ENCODE measurements around the gene MDGA2. TPM values are rescaled to one million over a fixed set of nuclear protein-coding genes. Genes with fewer than 3 reads are reported as not detected.

The MDGA2 gene
- polyA plus RNA-seq, 1 experiment = not detected

- DNase-seq (ENCODE audit: low read depth, low spot score) = no peak
- POLR2A ChIA-PET = no interaction called here
- H3K4me3 ChIP-seq (ENCODE audit: low read depth, low read length) = no peak overlapping the region
- CTCF ChIA-PET = no interaction called here
- no peak for TF ChIP-seq CTCF (IDR thresholded peaks at IDR 0.05; ENCODE audit: low read depth, low read length)
- H3K27me3 ChIP-seq (ENCODE audit: control insufficient read depth, insufficient read depth, low read length) = no peaks in the 10 kb centered on the region
- H3K9me3 ChIP-seq (ENCODE audit: control insufficient read depth, insufficient read depth, low read length) = peaks cover 5% of the 10 kb centered on the region; the same call in 1 of the 2 replicates
- H3K27ac ChIP-seq (ENCODE audit: low read depth, low read length) = no peak overlapping the region
Observed at GRCh38 chr14:47044841-47045240, 630.6 kb downstream of the MDGA2 start.

- peaks cover 7% of the 10 kb centered on the region for H3K9me3 ChIP-seq (ENCODE audit: control insufficient read depth, insufficient read depth, low read length)
- TF ChIP-seq CTCF (IDR thresholded peaks at IDR 0.05; ENCODE audit: low read depth, low read length) = no peak
- no peak for DNase-seq (ENCODE audit: low read depth, low spot score)
- ChIA-PET CTCF (no interaction called here), POLR2A (no interaction called here)
- no peak overlapping the region for H3K4me3 ChIP-seq (ENCODE audit: low read depth, low read length)
- H3K27ac ChIP-seq (ENCODE audit: low read depth, low read length) = no peak overlapping the region
- no peaks in the 10 kb centered on the region for H3K27me3 ChIP-seq (ENCODE audit: control insufficient read depth, insufficient read depth, low read length)
Observed at GRCh38 chr14:47040550-47040949, 634.9 kb downstream of the MDGA2 start.

DNA sequence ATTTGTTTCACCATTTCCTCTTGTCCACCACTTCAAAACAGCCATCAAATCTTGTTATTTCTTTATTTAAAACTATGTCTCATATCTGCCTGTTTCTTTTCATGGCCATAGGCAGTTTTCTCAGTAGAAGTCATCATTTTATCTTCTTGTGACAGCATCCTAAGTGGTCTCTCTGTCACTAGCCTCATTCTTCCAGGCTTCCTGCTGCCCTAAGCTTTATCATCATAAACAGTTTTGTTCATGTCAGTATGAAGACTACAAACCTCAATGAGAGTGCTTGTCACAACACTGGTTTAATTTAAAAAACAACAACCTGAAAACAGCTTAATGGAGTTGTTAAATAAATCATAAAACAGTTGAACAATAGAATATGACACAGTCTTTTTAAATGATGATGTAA is 636.1 kb downstream of the MDGA2 start:
- H3K27ac ChIP-seq (ENCODE audit: low read depth, low read length) = no peak overlapping the region
- no peak for DNase-seq (ENCODE audit: low read depth, low spot score)
- ChIA-PET POLR2A (no interaction called here), CTCF (no interaction called here)
- H3K4me3 ChIP-seq (ENCODE audit: low read depth, low read length) = no peak overlapping the region
- H3K27me3 ChIP-seq (ENCODE audit: control insufficient read depth, insufficient read depth, low read length) = no peaks in the 10 kb centered on the region
- TF ChIP-seq CTCF (IDR thresholded peaks at IDR 0.05; ENCODE audit: low read depth, low read length) = no peak
- peaks cover 4% of the 10 kb centered on the region for H3K9me3 ChIP-seq (ENCODE audit: control insufficient read depth, insufficient read depth, low read length)

DNA sequence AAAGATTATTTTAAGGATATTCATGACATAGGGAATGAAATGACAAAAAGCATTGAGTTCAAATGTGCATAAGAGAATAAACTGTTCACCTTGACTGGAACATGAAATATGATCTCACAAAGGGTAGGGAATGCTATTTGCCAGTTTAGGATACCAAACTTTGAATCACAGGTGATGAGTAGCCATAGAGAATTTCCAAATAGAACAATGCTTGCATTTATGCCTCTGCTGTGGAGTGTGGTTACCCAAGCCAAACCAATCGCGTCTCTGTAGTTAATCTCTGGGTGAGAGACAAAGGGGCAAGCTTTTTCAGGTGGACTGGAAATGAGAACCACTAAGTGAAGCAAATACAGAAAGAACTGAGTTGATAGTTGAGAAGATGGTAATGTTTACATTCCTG is 652.7 kb downstream of the MDGA2 start:
- Histone ChIP-seq H3K9me3 (ENCODE audit: control insufficient read depth, insufficient read depth, low read length) (peaks cover 8% of the 10 kb centered on the region), H3K4me3 (ENCODE audit: low read depth, low read length) (no peak overlapping the region), H3K27me3 (ENCODE audit: control insufficient read depth, insufficient read depth, low read length) (no peaks in the 10 kb centered on the region), H3K27ac (ENCODE audit: low read depth, low read length) (no peak overlapping the region)
- DNase-seq (ENCODE audit: low read depth, low spot score) = no peak
- ChIA-PET POLR2A (no interaction called here), CTCF (no interaction called here)
- no peak for TF ChIP-seq CTCF (IDR thresholded peaks at IDR 0.05; ENCODE audit: low read depth, low read length)

GRCh38 chr14:47020500-47020899 is 654.9 kb downstream of the MDGA2 start:
- DNase-seq (ENCODE audit: low read depth, low spot score) = no peak
- Histone ChIP-seq H3K27ac (ENCODE audit: low read depth, low read length) (no peak overlapping the region), H3K4me3 (ENCODE audit: low read depth, low read length) (no peak overlapping the region), H3K27me3 (ENCODE audit: control insufficient read depth, insufficient read depth, low read length) (no peaks in the 10 kb centered on the region), H3K9me3 (ENCODE audit: control insufficient read depth, insufficient read depth, low read length) (peaks cover 8% of the 10 kb centered on the region)
- POLR2A ChIA-PET = no interaction called here
- CTCF ChIA-PET = no interaction called here
- no peak for TF ChIP-seq CTCF (IDR thresholded peaks at IDR 0.05; ENCODE audit: low read depth, low read length)

Measured in AG04450 (cell line).